ENCODE results near the gene PHAF1. TPM values are rescaled to one million over a fixed set of nuclear protein-coding genes. Genes with fewer than 3 reads are reported as not detected.

PHAF1 gene
- polyA plus RNA-seq, 2 donors = 8.8 to 9.9 TPM

- Histone ChIP-seq H3K4me1 (ENCODE audit: control insufficient read depth in 2 of 2, insufficient read depth in 2 of 2, low read length in 1 of 2) (peaks cover 0 to 16% of the 10 kb centered on the region in 2 donors), H3K27me3 (ENCODE audit: control insufficient read depth in 1 of 2, insufficient read depth in 2 of 2, low read length in 2 of 2) (no peaks in the 10 kb centered on the region), H3K36me3 (ENCODE audit: control insufficient read depth in 2 of 2, insufficient read depth in 2 of 2, low read length in 1 of 2) (peaks cover 3 to 30% of the 10 kb centered on the region in 2 donors), H3K4me3 (ENCODE audit: low read depth in 1 of 2, low read length in 2 of 2) (peak overlapping the region; percentile 55 to 64), H3K27ac (ENCODE audit: low read depth in 2 of 2, low read length in 1 of 2) (peak overlapping the region; percentile 67 to 76), H3K9me3 (ENCODE audit: control insufficient read depth in 2 of 2, insufficient read depth in 1 of 2, low read depth in 1 of 2, low read length in 1 of 2) (no peaks in the 10 kb centered on the region)
- WGBS, 2 donors = 9 to 12% methylated on average over 58 to 94 of the region's 94 CpGs
These were observed 40.5 kb downstream of the PHAF1 start for GRCh38 chr16:67150047-67150832.

DNA sequence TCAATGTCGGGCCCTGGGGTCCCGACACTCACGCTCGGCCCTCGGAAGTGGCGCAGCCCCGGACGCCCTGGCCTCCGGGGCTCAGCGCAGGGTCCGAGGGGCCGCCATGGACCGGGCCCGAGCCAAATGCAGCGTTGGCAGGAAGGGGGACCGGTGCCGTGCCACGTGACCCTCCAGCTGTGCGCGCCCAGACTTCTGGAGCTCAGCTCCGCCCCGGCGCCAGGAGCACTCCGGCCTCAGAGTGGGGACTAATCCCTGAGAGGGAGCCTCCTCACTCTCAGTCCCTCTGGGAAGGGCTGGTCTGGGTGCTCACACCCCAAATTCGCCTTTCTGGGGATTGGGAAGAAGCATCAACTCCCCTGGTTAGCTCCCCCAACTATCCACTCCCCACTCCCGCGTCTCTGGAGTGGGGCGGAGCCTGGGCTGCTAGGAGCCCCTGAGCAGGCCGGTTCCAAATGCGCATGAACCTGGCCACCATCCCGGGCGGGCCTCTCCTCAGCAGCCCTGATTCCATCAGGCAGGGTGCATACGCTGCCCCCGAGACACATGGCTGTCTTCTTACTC lies 41.2 kb downstream of the PHAF1 start, which contains the start of gene B3GNT9:
Gene B3GNT9 (minus strand): TSS at position 166 of the 564 bp plus-strand sequence. CDS start 513 bp downstream, outside the sequence.
- Histone ChIP-seq H3K4me3 (ENCODE audit: low read depth in 1 of 2, low read length in 2 of 2) (peak within 1 kb of the TSS; percentile 55 to 64), H3K27ac (ENCODE audit: low read depth in 2 of 2, low read length in 1 of 2) (peak within 1 kb of the TSS; percentile 67 to 76), H3K27me3 (ENCODE audit: control insufficient read depth in 1 of 2, insufficient read depth in 2 of 2, low read length in 2 of 2) (no peaks in the 10 kb centered on the region), H3K36me3 (ENCODE audit: control insufficient read depth in 2 of 2, insufficient read depth in 2 of 2, low read length in 1 of 2) (peaks cover under 1 to 25% of the 10 kb centered on the region in 2 donors), H3K9me3 (ENCODE audit: control insufficient read depth in 2 of 2, insufficient read depth in 1 of 2, low read depth in 1 of 2, low read length in 1 of 2) (no peaks in the 10 kb centered on the region), H3K4me1 (ENCODE audit: control insufficient read depth in 2 of 2, insufficient read depth in 2 of 2, low read length in 1 of 2) (peaks cover 0 to 20% of the 10 kb centered on the region in 2 donors)
- 1% methylated on average over 34 of the region's 34 CpGs for WGBS, 2 donors

DNA sequence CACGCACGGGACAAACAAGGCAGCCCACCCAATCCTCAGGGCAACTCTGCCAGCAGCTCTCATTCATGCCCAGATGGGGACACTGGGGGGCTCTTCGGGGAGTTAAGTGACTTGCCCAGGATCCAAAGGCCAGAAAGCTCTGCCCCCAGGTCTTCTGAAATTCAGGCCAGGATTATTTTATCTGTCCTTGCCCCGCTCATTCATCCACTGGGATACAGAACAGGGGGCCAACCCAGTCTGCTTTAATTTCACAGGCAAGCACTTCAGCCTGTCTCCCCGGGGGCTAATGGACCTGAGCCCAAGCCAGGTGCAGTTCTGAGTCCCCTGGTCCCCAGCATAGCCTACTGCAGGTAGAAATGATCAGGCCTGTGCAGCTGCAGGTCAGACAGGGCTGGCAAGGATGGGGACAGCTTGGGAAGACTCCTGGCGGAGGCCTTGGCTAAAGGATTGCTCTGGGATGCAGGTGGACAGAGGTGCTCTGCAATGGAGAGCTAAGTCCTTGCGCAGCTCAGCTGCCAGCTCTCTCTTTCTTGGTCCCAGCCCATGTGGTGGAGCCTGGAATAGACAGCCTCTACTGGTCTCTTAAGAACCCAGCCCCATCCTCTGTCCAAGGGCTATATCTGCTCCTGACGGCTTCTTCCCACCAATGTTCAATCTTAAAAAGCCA lies 41.8 kb downstream of the PHAF1 start:
- 46 to 57% methylated on average over 8 of the region's 8 CpGs for WGBS, 2 donors
- peaks cover 0 to 20% of the 10 kb centered on the region in 2 donors for H3K36me3 ChIP-seq (ENCODE audit: control insufficient read depth in 2 of 2, insufficient read depth in 2 of 2, low read length in 1 of 2)
- H3K27me3 ChIP-seq (ENCODE audit: control insufficient read depth in 1 of 2, insufficient read depth in 2 of 2, low read length in 2 of 2) = no peaks in the 10 kb centered on the region
- no peaks in the 10 kb centered on the region for H3K9me3 ChIP-seq (ENCODE audit: control insufficient read depth in 2 of 2, insufficient read depth in 1 of 2, low read depth in 1 of 2, low read length in 1 of 2)
- H3K4me3 ChIP-seq (ENCODE audit: low read depth in 1 of 2, low read length in 2 of 2) = peak overlapping the region in 1 of 2 donors; percentile 55
- peak overlapping the region in 1 of 2 donors; percentile 76 for H3K27ac ChIP-seq (ENCODE audit: low read depth in 2 of 2, low read length in 1 of 2)
- peaks cover 0 to 21% of the 10 kb centered on the region in 2 donors for H3K4me1 ChIP-seq (ENCODE audit: control insufficient read depth in 2 of 2, insufficient read depth in 2 of 2, low read length in 1 of 2)

- H3K4me3 ChIP-seq (ENCODE audit: low read depth in 1 of 2, low read length in 2 of 2) = no peak overlapping the region
- H3K9me3 ChIP-seq (ENCODE audit: control insufficient read depth in 2 of 2, insufficient read depth in 1 of 2, low read depth in 1 of 2, low read length in 1 of 2) = no peaks in the 10 kb centered on the region
- WGBS, 2 donors = 43% methylated on average over 60 to 61 of the region's 61 CpGs
- no peaks in the 10 kb centered on the region for H3K27me3 ChIP-seq (ENCODE audit: control insufficient read depth in 1 of 2, insufficient read depth in 2 of 2, low read length in 2 of 2)
- no peak overlapping the region for H3K27ac ChIP-seq (ENCODE audit: low read depth in 2 of 2, low read length in 1 of 2)
- H3K36me3 ChIP-seq (ENCODE audit: control insufficient read depth in 2 of 2, insufficient read depth in 2 of 2, low read length in 1 of 2) = no peaks in the 10 kb centered on the region
- H3K4me1 ChIP-seq (ENCODE audit: control insufficient read depth in 2 of 2, insufficient read depth in 2 of 2, low read length in 1 of 2) = peaks cover 0 to 22% of the 10 kb centered on the region in 2 donors
These were observed 45.0 kb downstream of the PHAF1 start for GRCh38 chr16:67154578-67155294.

DNA sequence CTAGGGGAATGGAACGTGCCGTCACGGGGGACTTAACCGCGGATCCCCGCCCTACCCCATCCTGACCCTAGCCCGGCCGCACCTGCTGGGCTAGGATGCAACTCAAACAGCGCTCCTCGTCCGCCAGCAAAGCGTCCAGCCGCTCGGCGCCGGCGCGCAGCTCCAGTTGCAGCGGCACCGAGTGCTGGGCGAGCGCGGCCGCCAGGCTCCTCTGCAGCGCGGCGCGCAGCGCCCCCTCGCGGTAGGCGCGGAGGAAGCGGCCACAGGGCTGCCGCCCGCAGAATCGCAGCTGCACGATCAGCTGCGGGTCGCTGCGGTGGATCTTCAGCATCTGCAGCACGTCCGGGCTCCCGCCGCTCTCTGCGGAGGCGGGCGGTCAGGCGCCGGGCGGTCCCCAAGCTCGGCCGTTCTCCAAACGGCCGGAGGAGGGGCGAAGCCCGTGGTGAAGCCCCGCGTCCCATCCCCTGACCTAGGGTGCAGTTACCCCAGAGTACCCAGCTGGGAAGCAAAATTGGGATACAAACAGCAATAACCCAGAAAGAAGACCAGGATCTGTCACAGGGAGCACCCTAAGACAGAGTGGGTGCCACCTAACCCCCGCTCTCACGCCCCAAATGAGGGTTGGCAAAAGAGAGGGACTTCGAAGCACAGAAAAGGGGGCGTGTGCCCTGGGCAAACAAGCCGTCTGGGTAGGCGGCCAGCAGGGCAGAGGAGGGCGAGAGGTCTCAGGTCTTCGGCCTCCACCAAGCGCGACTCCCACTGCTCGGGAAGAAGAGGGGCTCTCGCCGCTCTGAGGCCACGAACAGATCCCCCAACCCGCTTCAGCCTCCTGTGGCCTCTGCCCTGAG lies 45.8 kb downstream of the PHAF1 start:
- Histone ChIP-seq H3K27ac (ENCODE audit: low read depth in 2 of 2, low read length in 1 of 2) (peak overlapping the region in 1 of 2 donors; percentile 6), H3K4me1 (ENCODE audit: control insufficient read depth in 2 of 2, insufficient read depth in 2 of 2, low read length in 1 of 2) (peaks cover 0 to 19% of the 10 kb centered on the region in 2 donors), H3K9me3 (ENCODE audit: control insufficient read depth in 2 of 2, insufficient read depth in 1 of 2, low read depth in 1 of 2, low read length in 1 of 2) (no peaks in the 10 kb centered on the region), H3K4me3 (ENCODE audit: low read depth in 1 of 2, low read length in 2 of 2) (no peak overlapping the region), H3K36me3 (ENCODE audit: control insufficient read depth in 2 of 2, insufficient read depth in 2 of 2, low read length in 1 of 2) (no peaks in the 10 kb centered on the region), H3K27me3 (ENCODE audit: control insufficient read depth in 1 of 2, insufficient read depth in 2 of 2, low read length in 2 of 2) (no peaks in the 10 kb centered on the region)
- WGBS, 2 donors = 12 to 13% methylated on average over 69 to 74 of the region's 74 CpGs

GRCh38 chr16:67156143-67156844 lies 46.6 kb downstream of the PHAF1 start:
- peaks cover 0 to 20% of the 10 kb centered on the region in 2 donors for H3K4me1 ChIP-seq (ENCODE audit: control insufficient read depth in 2 of 2, insufficient read depth in 2 of 2, low read length in 1 of 2)
- no peaks in the 10 kb centered on the region for H3K27me3 ChIP-seq (ENCODE audit: control insufficient read depth in 1 of 2, insufficient read depth in 2 of 2, low read length in 2 of 2)

GRCh38 chr16:67157106-67157748 lies 47.5 kb downstream of the PHAF1 start:
- Histone ChIP-seq H3K27ac (ENCODE audit: low read depth in 2 of 2, low read length in 1 of 2) (no peak overlapping the region), H3K4me3 (ENCODE audit: low read depth in 1 of 2, low read length in 2 of 2) (no peak overlapping the region), H3K27me3 (ENCODE audit: control insufficient read depth in 1 of 2, insufficient read depth in 2 of 2, low read length in 2 of 2) (no peaks in the 10 kb centered on the region), H3K36me3 (ENCODE audit: control insufficient read depth in 2 of 2, insufficient read depth in 2 of 2, low read length in 1 of 2) (no peaks in the 10 kb centered on the region), H3K4me1 (ENCODE audit: control insufficient read depth in 2 of 2, insufficient read depth in 2 of 2, low read length in 1 of 2) (peaks cover 0 to 24% of the 10 kb centered on the region in 2 donors), H3K9me3 (ENCODE audit: control insufficient read depth in 2 of 2, insufficient read depth in 1 of 2, low read depth in 1 of 2, low read length in 1 of 2) (no peaks in the 10 kb centered on the region)
- WGBS, 2 donors = 65 to 67% methylated on average over 7 of the region's 7 CpGs

More at GRCh38 chr16:67156143-67156844, 46.6 kb downstream of the PHAF1 start:
- Histone ChIP-seq H3K9me3 (ENCODE audit: control insufficient read depth in 2 of 2, insufficient read depth in 1 of 2, low read depth in 1 of 2, low read length in 1 of 2) (no peaks in the 10 kb centered on the region), H3K4me3 (ENCODE audit: low read depth in 1 of 2, low read length in 2 of 2) (no peak overlapping the region), H3K27ac (ENCODE audit: low read depth in 2 of 2, low read length in 1 of 2) (no peak overlapping the region), H3K36me3 (ENCODE audit: control insufficient read depth in 2 of 2, insufficient read depth in 2 of 2, low read length in 1 of 2) (no peaks in the 10 kb centered on the region)
- 67 to 68% methylated on average over 13 to 15 of the region's 15 CpGs for WGBS, 2 donors

All from esophagus (tissue), 2 donors.